Left colon (tissue), 2 donors: ENCODE measurements around the gene QRFP. TPM values are rescaled to one million over a fixed set of nuclear protein-coding genes. Genes with fewer than 3 reads are reported as not detected.
"Not testable (repeated sequence)": the region's sequence is repeated elsewhere in the genome, so short reads cannot be mapped to it uniquely, and the experiment has no call there.

Experiments used
- ATAC-seq: fragments of 200-7000 bp; cut with Tn5 transposase; one replicate; pipeline ENCODE4 v1.9.1; 2020; ENCODE audit warnings: mild to moderate bottlenecking, moderate library complexity
- DNase-seq, 2 donors: peaks; one replicate each; pipeline ENCODE4 v3.0.0-alpha.2; 2020
- intact Hi-C, 2 donors: fragments of 100-400 bp; cut with DNase I in 1 of 2; cut with micrococcal nuclease in 1 of 2; formaldehyde crosslinking; loops; one replicate each; pipeline versions ENCODE4 v1.11.2 to v1.14.0; 2022; cut with DNase I, micrococcal nuclease
- total RNA-seq, 2 donors: library from RNA; stranded (reverse); fragmentation: NEBNext Ultra II Directional; extraction: Animal tissue kit (Norgen Biotek cat#: 25700); gene quantifications; one replicate each; pipeline ENCODE4 v1.2.1, GENCODE V29; 2021
- donor health status: DM: no; HTN: no; CAD: no.
- donor health status: DM: yes; HTN: yes; CAD: no.

Gene QRFP
- total RNA-seq, 2 donors from 2014 or later = not detected

GRCh38 chr9:130921989-130922892, 25.6 kb upstream of the QRFP start:
- DNase-seq (no peak), ATAC-seq (no peak)
- intact Hi-C loops = no loop called here

- intact Hi-C loops = no loop called here
- ATAC-seq (no peak), DNase-seq (no peak)
These were observed 24.8 kb upstream of the QRFP start for GRCh38 chr9:130921300-130921988.

- ATAC-seq (no peak), DNase-seq (no peak)
- intact Hi-C loops = no loop called here
These were observed 24.2 kb upstream of the QRFP start for GRCh38 chr9:130920762-130921299.

- ATAC-seq (no peak), DNase-seq (no peak)
- intact Hi-C loops = no loop called here
These were observed 23.6 kb upstream of the QRFP start for GRCh38 chr9:130920233-130920632.

- intact Hi-C loops = no loop called here
- ATAC-seq (no peak), DNase-seq (no peak)
These were observed 23.0 kb upstream of the QRFP start for GRCh38 chr9:130919559-130920145.

GRCh38 chr9:130918826-130919558, 22.4 kb upstream of the QRFP start:
- ATAC-seq = no peak
- intact Hi-C loops = no loop called here
- no peak for DNase-seq

- intact Hi-C loops = no loop called here
- no peak for DNase-seq
- ATAC-seq = no peak
These were observed 21.7 kb upstream of the QRFP start for GRCh38 chr9:130918101-130918825.

- ATAC-seq = no peak
- intact Hi-C loops = no loop called here
- DNase-seq = no peak
These were observed 20.8 kb upstream of the QRFP start for GRCh38 chr9:130917168-130917960.

GRCh38 chr9:130915096-130915447, 18.5 kb upstream of the QRFP start:
- ATAC-seq = no peak
- DNase-seq = no peak
- intact Hi-C loops = no loop called here

- ATAC-seq (no peak), DNase-seq (no peak)
- intact Hi-C loops = no loop called here
These were observed 17.9 kb upstream of the QRFP start for GRCh38 chr9:130914417-130915095.

- DNase-seq (no peak), ATAC-seq (no peak)
- intact Hi-C loops = no loop called here
These were observed 17.2 kb upstream of the QRFP start for GRCh38 chr9:130913599-130914416.

- intact Hi-C loops = no loop called here
- DNase-seq = no peak
- no peak for ATAC-seq
These were observed 16.5 kb upstream of the QRFP start for GRCh38 chr9:130912932-130913598.

- intact Hi-C loops = no loop called here
These were observed 14.8 kb upstream of the QRFP start for GRCh38 chr9:130911254-130912049.

GRCh38 chr9:130910670-130911069, 14.1 kb upstream of the QRFP start:
- DNase-seq, ATAC-seq, intact Hi-C loops: not testable (repeated sequence)

More at GRCh38 chr9:130911254-130912049, 14.8 kb upstream of the QRFP start:
- ATAC-seq (no peak), DNase-seq (no peak)

- DNase-seq, ATAC-seq, intact Hi-C loops: not testable (repeated sequence)
These were observed 13.4 kb upstream of the QRFP start for GRCh38 chr9:130910041-130910440.
